GM23338 (cell line): ENCODE measurements around the gene SLC22A3. TPM values are rescaled to one million over a fixed set of nuclear protein-coding genes. Genes with fewer than 3 reads are reported as not detected.
A peak's percentile ranks its signal among the peaks of the same experiment; 100 is the strongest.
"Not testable (repeated sequence)": the region's sequence is repeated elsewhere in the genome, so short reads cannot be mapped to it uniquely, and the experiment has no call there.

Source experiments
- ATAC-seq: fragments of 200-7000 bp; cut with Tn5 transposase; 3 replicates; pipeline ENCODE4 v1.9.1; 2020
- DNase-seq: peaks from one replicate; pipeline ENCODE4 v3.0.0-alpha.2; 2015; ENCODE audit warnings: low spot score
- H2AFZ ChIP-seq: fragments of 200-600 bp; sonication (generic); 2 replicates; pipeline ENCODE4 v1.8.0; 2016; ENCODE audit warnings: antibody characterized with exemption, mild to moderate bottlenecking, moderate library complexity
- H3F3A ChIP-seq: fragments of 200-600 bp; sonication (generic); replicated peaks from 2 replicates; pipeline ENCODE4 v1.8.0; 2017; ENCODE audit warnings: antibody characterized with exemption, mixed run types, low read depth
- H3K27ac ChIP-seq: fragments of 200-600 bp; sonication (generic); 2 replicates; pipeline ENCODE4 v1.6.1; 2016; ENCODE audit warnings: low read depth
- H3K27me3 ChIP-seq: fragments of 200-600 bp; sonication (generic); 2 replicates; pipeline ENCODE4 v1.8.0; 2016; ENCODE audit warnings: mild to moderate bottlenecking, mixed run types, moderate library complexity; ENCODE audit not compliant: insufficient read depth
- H3K36me3 ChIP-seq: fragments of 200-600 bp; sonication (generic); 2 replicates; pipeline ENCODE4 v1.8.0; 2016; ENCODE audit warnings: mild to moderate bottlenecking; ENCODE audit not compliant: insufficient read depth
- H3K4me1 ChIP-seq: fragments of 200-600 bp; sonication (generic); 2 replicates; pipeline ENCODE4 v1.8.0; 2016; ENCODE audit warnings: mild to moderate bottlenecking, moderate library complexity; ENCODE audit not compliant: insufficient read depth
- H3K4me2 ChIP-seq: fragments of 200-600 bp; sonication (generic); 2 replicates; pipeline ENCODE4 v1.7.1; 2017; ENCODE audit warnings: mixed run types
- H3K4me3 ChIP-seq: fragments of 200-600 bp; sonication (generic); 2 replicates; pipeline ENCODE4 v1.6.1; 2016; ENCODE audit warnings: mixed run types
- H3K79me2 ChIP-seq: fragments of 200-600 bp; sonication (generic); replicated peaks from 2 replicates; pipeline ENCODE4 v1.8.0; 2017; ENCODE audit warnings: mild to moderate bottlenecking; ENCODE audit not compliant: insufficient read depth
- H3K9me2 ChIP-seq: fragments of 200-600 bp; sonication (generic); 2 replicates; pipeline ENCODE4 v1.8.0; 2017; ENCODE audit not compliant: insufficient read depth
- H4K20me1 ChIP-seq: fragments of 200-600 bp; sonication (generic); replicated peaks from 2 replicates; pipeline ENCODE4 v1.8.0; 2017; ENCODE audit warnings: mild to moderate bottlenecking; ENCODE audit not compliant: insufficient read depth
- H3K27ac Mint-ChIP-seq: 2 replicates; pipeline ENCODE4 v1.8.0; 2020; ENCODE audit warnings: inconsistent platforms, mild to moderate bottlenecking, moderate library complexity, mixed read lengths
- H3K27me3 Mint-ChIP-seq: 3 replicates; pipeline ENCODE4 v1.8.0; 2022; ENCODE audit warnings: low read depth, mild to moderate bottlenecking, moderate library complexity, mixed read lengths, inconsistent platforms; ENCODE audit not compliant: insufficient read depth, poor library complexity
- H3K36me3 Mint-ChIP-seq: 3 replicates; pipeline ENCODE4 v1.8.0; 2021; ENCODE audit warnings: low read depth, mild to moderate bottlenecking, inconsistent platforms, moderate library complexity, mixed read lengths
- H3K4me1 Mint-ChIP-seq: 3 replicates; pipeline ENCODE4 v1.8.0; 2020; ENCODE audit warnings: mild to moderate bottlenecking, inconsistent platforms, mixed read lengths
- H3K4me3 Mint-ChIP-seq: 3 replicates; pipeline ENCODE4 v1.8.0; 2021; ENCODE audit warnings: moderate library complexity, mild to moderate bottlenecking, inconsistent platforms, mixed read lengths
- H3K9me3 Mint-ChIP-seq: 3 replicates; pipeline ENCODE4 v1.8.0; 2020; ENCODE audit warnings: moderate library complexity, mild to moderate bottlenecking, inconsistent platforms, mixed read lengths
- CREB1 ChIP-seq: fragments of 250-450 bp; sonication (Bioruptor Pico); IDR thresholded peaks from 2 replicates; pipeline ENCODE4 v1.5.0; 2020; ENCODE audit warnings: low read depth, mild to moderate bottlenecking, moderate library complexity
- NANOG ChIP-seq: IDR thresholded peaks from 2 replicates; pipeline ENCODE4 v1.6.1; 2016; ENCODE audit warnings: antibody characterized with exemption, borderline replicate concordance
- POLR2AphosphoS5 ChIP-seq: IDR thresholded peaks from 2 replicates; pipeline ENCODE4 v1.6.1; 2016; ENCODE audit warnings: antibody characterized with exemption, low read depth
- polyA plus RNA-seq: library from polyadenylated mRNA; unstranded; fragments of >200 nt; fragmentation: Nextera tagmentation; extraction: Ambion mirVana; gene quantifications from 2 replicates; pipeline ENCODE4 v1.2.1, GENCODE V29; 2016
- total RNA-seq: library from RNA; depleted of rRNA; stranded (reverse); fragments of >200 nt; shearing (Covaris generic); gene quantifications from 2 replicates; pipeline ENCODE4 v1.2.3, GENCODE V29; 2014
- TF ChIP-seq, protein P1 (sequence below), 2 experiments: fragments of 200-600 bp in 1 of 2; sonication (generic) in 1 of 2; conservative IDR thresholded peaks; 2 replicates each; pipeline versions ENCODE4 v1.5.1 to v1.6.1; 2016 to 2017; ENCODE audit warnings: antibody characterized with exemption in 2 of 2, low read depth in 2 of 2, mild to moderate bottlenecking in 2 of 2, moderate library complexity in 1 of 2

SLC22A3 gene
- total and polyA plus RNA-seq, 2 experiments from 2014 or later = 0.78 to 3.2 TPM

DNA sequence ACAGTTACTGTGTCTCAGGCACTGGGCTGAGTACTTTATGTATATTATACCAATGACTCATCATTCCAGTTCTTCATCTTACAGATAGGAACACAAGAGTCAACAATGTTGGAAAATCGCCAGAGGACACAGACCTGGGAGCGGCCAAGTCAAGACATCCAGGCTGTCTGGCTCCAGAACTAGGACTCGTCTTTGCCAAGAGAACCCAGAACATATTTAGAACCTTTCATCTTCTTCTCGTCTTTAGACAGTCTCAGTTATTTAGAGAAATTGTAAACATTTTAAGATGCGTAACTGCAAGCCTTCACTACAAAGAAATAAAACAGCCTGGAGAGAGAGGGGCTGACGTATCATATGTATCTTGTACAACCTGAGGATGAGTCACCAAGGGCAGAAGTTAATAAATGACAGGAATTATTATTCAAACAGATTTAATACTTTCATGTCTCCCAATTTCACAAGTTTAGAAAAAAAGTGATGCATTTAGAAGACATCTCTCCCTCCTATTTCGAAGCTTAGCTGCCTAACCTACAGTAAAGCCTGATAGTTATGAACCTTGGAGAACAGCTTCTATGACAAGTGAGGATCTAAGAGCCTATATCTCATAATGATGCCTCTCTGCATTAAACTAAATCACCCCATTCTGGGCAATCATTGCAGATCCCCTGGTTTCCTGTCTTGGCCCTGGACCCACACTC lies 43.4 kb downstream of the SLC22A3 start:
- no peaks in the 10 kb centered on the region for H3K9me3 Mint-ChIP-seq
- Histone ChIP-seq H3K27me3 (no peaks in the 10 kb centered on the region), H3K36me3 (no peaks in the 10 kb centered on the region), H4K20me1 (no peaks in the 10 kb centered on the region), H3K4me2 (no peak overlapping the region), H3K27ac (no peak overlapping the region), H2AFZ (no peak overlapping the region), H3K4me1 (no peaks in the 10 kb centered on the region), H3K4me3 (no peak overlapping the region), H3K79me2 (no peaks in the 10 kb centered on the region), H3F3A (no peaks in the 10 kb centered on the region), H3K9me2 (no peaks in the 10 kb centered on the region)
- no peak for DNase-seq
- H3K27ac Mint-ChIP-seq = no peak overlapping the region
- H3K4me3 Mint-ChIP-seq = no peak overlapping the region
- H3K36me3 Mint-ChIP-seq = no peaks in the 10 kb centered on the region
- ATAC-seq = no peak
- TF ChIP-seq CREB1 (CRISPR knock-in tag) = no peak
- no peak for TF ChIP-seq NANOG
- H3K4me1 Mint-ChIP-seq = peaks cover 6% of the 10 kb centered on the region
- peaks cover 3% of the 10 kb centered on the region for H3K27me3 Mint-ChIP-seq

DNA sequence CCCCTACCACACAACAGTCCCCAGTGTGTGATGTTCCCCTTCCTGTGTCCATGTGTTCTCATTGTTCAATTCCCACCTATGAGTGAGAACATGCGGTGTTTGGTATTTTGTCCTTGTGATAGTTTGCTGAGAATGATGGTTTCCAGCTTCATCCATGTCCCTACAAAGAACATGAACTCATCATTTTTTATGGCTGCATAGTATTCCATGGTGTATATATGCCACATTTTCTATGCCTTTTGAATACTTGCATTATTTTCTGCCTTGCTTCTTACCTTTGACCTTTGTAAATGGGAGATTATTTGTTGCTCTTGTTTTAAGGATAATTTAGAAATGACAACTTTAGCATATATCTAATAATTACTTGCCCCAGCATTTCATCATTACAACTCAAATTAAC lies 45.3 kb downstream of the SLC22A3 start:
- not testable (repeated sequence) for H2AFZ ChIP-seq, DNase-seq, H3K27ac ChIP-seq, H3K27ac Mint-ChIP-seq, H3K36me3 ChIP-seq, H3K4me1 ChIP-seq, H3K9me3 Mint-ChIP-seq, H3K4me2 ChIP-seq, H3K4me1 Mint-ChIP-seq, H4K20me1 ChIP-seq, H3K27me3 ChIP-seq, H3F3A ChIP-seq, H3K4me3 ChIP-seq, H3K9me2 ChIP-seq, H3K4me3 Mint-ChIP-seq, H3K36me3 Mint-ChIP-seq, H3K27me3 Mint-ChIP-seq, H3K79me2 ChIP-seq, ATAC-seq

DNA sequence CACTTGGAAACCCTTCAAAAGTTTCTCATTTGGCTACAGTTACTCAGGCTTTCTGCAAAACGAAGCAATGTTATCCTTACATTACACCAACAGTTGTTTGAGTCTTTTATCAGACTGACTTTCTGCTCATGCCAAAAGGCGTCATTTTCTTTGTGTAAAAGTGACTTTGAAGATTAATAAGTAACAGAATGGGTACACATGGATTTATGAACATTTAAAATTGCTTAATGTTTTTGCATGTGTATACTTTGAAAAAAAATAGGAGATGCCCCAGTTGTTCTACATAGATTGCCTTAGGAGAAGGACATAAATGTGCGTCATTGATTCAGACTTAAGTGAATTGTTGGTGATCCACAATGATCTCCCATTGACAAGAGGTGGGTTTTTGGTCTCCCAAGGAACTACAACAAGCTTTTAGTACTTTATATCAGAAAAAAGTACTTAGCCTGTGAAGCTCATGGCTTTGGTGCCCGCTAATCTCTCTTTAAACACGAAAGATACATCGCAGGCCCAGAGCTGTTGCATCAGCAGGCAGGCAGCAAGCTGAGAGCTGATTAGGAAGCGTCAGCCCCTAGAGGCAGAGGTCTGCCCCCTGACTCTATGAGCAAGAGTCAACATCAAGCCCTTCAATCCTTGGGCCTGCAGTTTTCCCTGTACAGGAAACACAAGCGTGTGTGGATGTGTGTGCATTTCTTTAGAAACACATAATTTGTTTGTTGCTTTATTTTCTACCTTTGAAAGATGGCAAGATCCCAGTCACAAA lies 45.9 kb downstream of the SLC22A3 start:
- no peaks in the 10 kb centered on the region for H3K4me1 ChIP-seq
- DNase-seq = peak; percentile 60
- no peaks in the 10 kb centered on the region for H3K9me2 ChIP-seq
- no peak overlapping the region for H3K4me3 ChIP-seq
- Mint-ChIP-seq H3K4me1 (peaks cover 6% of the 10 kb centered on the region), H3K9me3 (no peaks in the 10 kb centered on the region), H3K27ac (peak overlapping the region; percentile 71), H3K4me3 (no peak overlapping the region), H3K27me3 (peaks cover under 1% of the 10 kb centered on the region), H3K36me3 (no peaks in the 10 kb centered on the region)
- peak overlapping the region; percentile 7; the same call in 1 of the 2 replicates for H2AFZ ChIP-seq
- no peak for TF ChIP-seq POLR2AphosphoS5
- TF ChIP-seq, protein P1, sequence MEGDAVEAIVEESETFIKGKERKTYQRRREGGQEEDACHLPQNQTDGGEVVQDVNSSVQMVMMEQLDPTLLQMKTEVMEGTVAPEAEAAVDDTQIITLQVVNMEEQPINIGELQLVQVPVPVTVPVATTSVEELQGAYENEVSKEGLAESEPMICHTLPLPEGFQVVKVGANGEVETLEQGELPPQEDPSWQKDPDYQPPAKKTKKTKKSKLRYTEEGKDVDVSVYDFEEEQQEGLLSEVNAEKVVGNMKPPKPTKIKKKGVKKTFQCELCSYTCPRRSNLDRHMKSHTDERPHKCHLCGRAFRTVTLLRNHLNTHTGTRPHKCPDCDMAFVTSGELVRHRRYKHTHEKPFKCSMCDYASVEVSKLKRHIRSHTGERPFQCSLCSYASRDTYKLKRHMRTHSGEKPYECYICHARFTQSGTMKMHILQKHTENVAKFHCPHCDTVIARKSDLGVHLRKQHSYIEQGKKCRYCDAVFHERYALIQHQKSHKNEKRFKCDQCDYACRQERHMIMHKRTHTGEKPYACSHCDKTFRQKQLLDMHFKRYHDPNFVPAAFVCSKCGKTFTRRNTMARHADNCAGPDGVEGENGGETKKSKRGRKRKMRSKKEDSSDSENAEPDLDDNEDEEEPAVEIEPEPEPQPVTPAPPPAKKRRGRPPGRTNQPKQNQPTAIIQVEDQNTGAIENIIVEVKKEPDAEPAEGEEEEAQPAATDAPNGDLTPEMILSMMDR (conservative IDR thresholded peaks at IDR 0.05; ENCODE audit: low read depth in 2 of 2) = 0 out of 4 replicates have a peak, but pooled peaks of 1 of the 2 experiments have one; percentile 7
- peak; percentile 96 for ATAC-seq
- H4K20me1 ChIP-seq = no peaks in the 10 kb centered on the region
- no peaks in the 10 kb centered on the region for H3K79me2 ChIP-seq
- H3K36me3 ChIP-seq = peaks cover 2% of the 10 kb centered on the region; the same call in 1 of the 2 replicates
- H3K4me2 ChIP-seq = no peak overlapping the region
- no peaks in the 10 kb centered on the region for H3K27me3 ChIP-seq
- H3K27ac ChIP-seq = no peak overlapping the region; the same call in 1 of the 2 replicates
- H3F3A ChIP-seq = no peaks in the 10 kb centered on the region
